Retinal pigment epithelial cell (primary cell): ENCODE measurements around the gene ATG13.

ENCODE experiments used
- DNase-seq: peaks from one replicate; pipeline ENCODE4 v3.0.0-alpha.2; 2010; ENCODE audit warnings: low read depth
- H3K4me3 ChIP-seq: 2 replicates; pipeline ENCODE4 v1.5.1; 2011; ENCODE audit warnings: mild to moderate bottlenecking, low read length, control low read depth, moderate library complexity
- CTCF ChIP-seq: conservative IDR thresholded peaks from 2 replicates; pipeline ENCODE4 v1.5.1; 2011; ENCODE audit warnings: low read depth, low read length, control low read depth, inconsistent platforms

Gene ATG13

GRCh38 chr11:46635557-46636139 is 18.3 kb downstream of the ATG13 start:
- no peak for TF ChIP-seq CTCF
- DNase-seq = no peak
- no peak overlapping the region for H3K4me3 ChIP-seq

GRCh38 chr11:46637546-46637945 is 20.2 kb downstream of the ATG13 start:
- no peak for DNase-seq
- no peak for TF ChIP-seq CTCF
- no peak overlapping the region for H3K4me3 ChIP-seq

GRCh38 chr11:46639197-46639839 is 22.0 kb downstream of the ATG13 start:
- no peak for DNase-seq
- no peak overlapping the region for H3K4me3 ChIP-seq
- no peak for TF ChIP-seq CTCF

DNA sequence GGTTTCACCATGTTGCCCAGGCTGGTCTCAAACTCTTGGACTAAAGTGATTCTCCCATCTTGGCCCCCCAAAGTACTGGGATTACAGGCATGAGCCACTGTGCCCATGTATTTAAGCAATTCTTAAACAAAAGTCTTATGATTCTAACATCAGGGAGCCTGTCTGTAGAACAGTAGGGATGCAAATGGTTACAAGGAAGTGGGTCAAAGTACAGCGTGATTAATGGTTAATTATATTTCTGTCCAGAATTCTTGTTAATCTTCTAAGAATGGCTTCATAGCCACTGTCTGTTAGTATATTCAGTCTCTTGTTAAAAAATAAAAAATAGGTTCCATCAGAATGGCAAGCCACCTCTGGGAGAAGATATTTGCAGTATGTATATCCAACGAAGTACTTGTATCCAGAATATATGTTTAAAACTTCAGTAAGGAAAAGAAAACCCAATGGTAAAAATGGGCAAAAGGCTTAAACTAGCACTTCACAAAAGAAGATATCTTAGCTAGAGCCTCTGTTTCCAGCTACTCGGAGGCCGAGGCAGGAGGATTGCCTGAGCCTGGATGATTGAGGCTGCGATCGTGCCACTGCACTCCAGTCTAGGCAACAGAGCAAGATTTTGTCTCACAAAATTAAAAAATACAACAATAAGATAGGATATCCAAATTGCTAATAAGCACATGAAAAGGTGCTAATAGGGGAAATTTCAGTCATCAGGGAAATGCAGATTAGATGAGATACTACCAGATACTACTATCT is 22.9 kb downstream of the ATG13 start:
- DNase-seq = no peak
- no peak overlapping the region for H3K4me3 ChIP-seq
- TF ChIP-seq CTCF = no peak

DNA sequence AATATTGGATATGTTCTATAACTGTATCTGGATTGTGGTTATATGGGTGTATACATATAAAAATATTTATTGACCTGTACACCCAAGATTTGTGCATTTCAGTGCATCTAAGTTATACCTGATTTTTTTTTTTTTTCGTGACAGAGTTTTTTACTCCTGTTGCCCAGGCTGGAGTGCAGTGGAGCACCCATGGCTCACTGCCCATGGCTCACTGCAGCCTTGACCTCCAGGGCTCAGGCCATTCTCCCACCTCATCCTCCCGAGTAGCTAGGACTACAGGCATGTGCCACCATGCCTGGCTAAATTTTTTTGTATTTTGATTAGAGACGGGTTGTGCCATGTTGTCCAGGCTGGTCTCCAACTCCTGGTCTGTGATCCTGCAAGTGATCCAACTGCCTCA is 24.3 kb downstream of the ATG13 start:
- no peak for DNase-seq
- TF ChIP-seq CTCF = no peak
- no peak overlapping the region for H3K4me3 ChIP-seq

DNA sequence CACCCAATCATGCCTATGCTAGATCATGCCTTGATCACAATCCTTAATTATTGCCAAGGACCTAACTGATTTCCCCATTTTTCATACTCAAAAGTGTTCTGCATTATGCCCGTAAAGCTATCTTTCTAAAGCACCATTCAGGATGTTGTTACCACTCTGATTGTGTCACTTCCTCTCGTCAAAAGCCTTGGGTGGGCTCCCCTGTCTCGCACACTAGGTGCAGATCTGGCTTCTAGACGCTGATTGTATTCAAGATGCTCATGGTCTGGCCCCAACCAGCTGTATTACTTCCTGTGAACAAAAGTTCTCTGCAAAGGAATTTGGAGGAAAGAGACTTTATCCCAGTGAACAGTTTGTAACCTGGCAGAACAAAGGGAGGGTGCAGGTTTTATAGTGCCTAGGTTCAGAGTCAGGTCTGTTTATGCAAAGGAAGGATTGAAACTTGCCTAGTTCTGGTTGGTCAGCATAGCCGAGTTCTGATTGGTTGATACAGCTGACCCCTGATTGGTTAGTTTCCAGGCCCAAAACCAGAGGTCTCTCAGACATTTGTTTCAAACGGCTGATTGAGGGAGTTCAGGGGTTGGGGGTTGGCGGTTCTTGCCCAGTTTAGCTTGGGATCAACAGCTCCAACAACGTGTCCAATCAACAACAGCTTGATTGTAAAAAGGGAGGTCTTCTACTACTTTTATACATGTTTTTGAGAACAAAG is 25.4 kb downstream of the ATG13 start:
- no peak for DNase-seq
- TF ChIP-seq CTCF = no peak
- no peak overlapping the region for H3K4me3 ChIP-seq
